Measurements from ENCODE around the gene VAV2.

DNA sequence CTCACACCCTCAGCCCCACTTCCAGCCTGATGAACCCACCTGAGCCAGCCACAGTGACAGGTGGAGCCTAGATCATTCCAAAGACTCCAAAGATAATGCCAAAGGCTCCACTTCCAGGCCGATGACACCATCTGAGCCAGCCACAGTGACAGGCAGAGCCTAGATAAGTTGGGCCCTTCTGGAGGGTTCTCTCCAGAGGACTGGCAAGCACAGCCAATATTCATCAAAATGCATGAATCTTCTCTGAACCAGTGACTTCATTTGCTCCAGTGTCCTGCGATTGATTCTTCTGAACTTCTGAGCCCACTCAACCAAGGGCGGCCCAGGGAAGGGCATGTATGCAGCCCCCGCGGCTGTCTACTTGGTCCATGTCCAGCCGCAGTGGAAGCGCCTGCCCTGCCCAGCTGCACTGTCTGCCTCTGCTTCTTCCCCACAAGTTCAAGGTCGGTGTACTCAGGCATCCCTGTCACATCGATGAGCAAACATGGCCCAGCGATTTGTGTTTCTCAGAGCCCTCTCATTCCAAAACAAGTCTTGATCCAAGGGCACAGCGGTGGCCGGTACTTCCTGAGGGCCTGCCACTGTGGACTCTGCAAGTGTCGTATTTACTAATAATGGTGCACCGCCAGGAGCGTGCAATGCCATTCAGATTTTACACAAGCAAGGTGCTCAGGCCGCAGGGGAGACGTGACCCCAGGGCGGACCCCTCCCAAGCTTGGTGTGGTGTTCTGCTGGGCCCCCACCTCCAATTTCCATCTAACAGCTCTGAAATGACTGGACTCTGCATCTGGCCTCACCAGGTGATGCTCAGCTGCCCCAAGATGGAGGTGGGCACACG is 107.0 kb downstream of the VAV2 start:
- TF ChIP-seq, protein P1, sequence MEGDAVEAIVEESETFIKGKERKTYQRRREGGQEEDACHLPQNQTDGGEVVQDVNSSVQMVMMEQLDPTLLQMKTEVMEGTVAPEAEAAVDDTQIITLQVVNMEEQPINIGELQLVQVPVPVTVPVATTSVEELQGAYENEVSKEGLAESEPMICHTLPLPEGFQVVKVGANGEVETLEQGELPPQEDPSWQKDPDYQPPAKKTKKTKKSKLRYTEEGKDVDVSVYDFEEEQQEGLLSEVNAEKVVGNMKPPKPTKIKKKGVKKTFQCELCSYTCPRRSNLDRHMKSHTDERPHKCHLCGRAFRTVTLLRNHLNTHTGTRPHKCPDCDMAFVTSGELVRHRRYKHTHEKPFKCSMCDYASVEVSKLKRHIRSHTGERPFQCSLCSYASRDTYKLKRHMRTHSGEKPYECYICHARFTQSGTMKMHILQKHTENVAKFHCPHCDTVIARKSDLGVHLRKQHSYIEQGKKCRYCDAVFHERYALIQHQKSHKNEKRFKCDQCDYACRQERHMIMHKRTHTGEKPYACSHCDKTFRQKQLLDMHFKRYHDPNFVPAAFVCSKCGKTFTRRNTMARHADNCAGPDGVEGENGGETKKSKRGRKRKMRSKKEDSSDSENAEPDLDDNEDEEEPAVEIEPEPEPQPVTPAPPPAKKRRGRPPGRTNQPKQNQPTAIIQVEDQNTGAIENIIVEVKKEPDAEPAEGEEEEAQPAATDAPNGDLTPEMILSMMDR (IDR thresholded peaks at IDR 0.05), result no peak
- no peak for TF ChIP-seq POLR2A (IDR thresholded peaks at IDR 0.05)

Measured in heart left ventricle (tissue), 13 donors.